Stimulated activated naive B cell treated with anti-CD40 and anti-IgM and Interleukin-4, amounts not matched to agents 10 μg/mL and 1 μg/mL and 100 μg/mL, for 72 hours (primary cell): Measurements from ENCODE around the gene SNX9.

ENCODE experiments used
- ATAC-seq, 2 donors: fragments of 150-1000 bp; cut with Tn5 transposase; replicated peaks; 2 replicates each; pipeline ENCODE4 v1.10.0; 2021; ENCODE audit warnings: moderate library complexity in 1 of 2
- DNase-seq: peaks from one replicate; pipeline ENCODE4 v3.0.0; 2021
- H3K27ac Mint-ChIP-seq: one replicate; pipeline ENCODE4 v1.8.0; 2022; ENCODE audit warnings: mild to moderate bottlenecking, mixed read lengths
- H3K27me3 Mint-ChIP-seq, 2 donors: one replicate each; pipeline ENCODE4 v1.8.0; 2022; ENCODE audit warnings: mixed read lengths in 2 of 2
- H3K36me3 Mint-ChIP-seq, 2 donors: one replicate each; pipeline ENCODE4 v1.8.0; 2022; ENCODE audit warnings: mixed read lengths in 2 of 2, mild to moderate bottlenecking in 1 of 2
- H3K4me1 Mint-ChIP-seq, 2 donors: one replicate each; pipeline ENCODE4 v1.8.0; 2022; ENCODE audit warnings: mixed read lengths in 2 of 2, mild to moderate bottlenecking in 1 of 2
- H3K4me3 Mint-ChIP-seq, 2 donors: one replicate each; pipeline ENCODE4 v1.8.0; 2022; ENCODE audit warnings: mild to moderate bottlenecking in 2 of 2, mixed read lengths in 2 of 2, moderate library complexity in 1 of 2
- H3K9me3 Mint-ChIP-seq, 2 donors: one replicate each; pipeline ENCODE4 v1.8.0; 2022; ENCODE audit warnings: mixed read lengths in 2 of 2, mild to moderate bottlenecking in 1 of 2

SNX9 gene

DNA sequence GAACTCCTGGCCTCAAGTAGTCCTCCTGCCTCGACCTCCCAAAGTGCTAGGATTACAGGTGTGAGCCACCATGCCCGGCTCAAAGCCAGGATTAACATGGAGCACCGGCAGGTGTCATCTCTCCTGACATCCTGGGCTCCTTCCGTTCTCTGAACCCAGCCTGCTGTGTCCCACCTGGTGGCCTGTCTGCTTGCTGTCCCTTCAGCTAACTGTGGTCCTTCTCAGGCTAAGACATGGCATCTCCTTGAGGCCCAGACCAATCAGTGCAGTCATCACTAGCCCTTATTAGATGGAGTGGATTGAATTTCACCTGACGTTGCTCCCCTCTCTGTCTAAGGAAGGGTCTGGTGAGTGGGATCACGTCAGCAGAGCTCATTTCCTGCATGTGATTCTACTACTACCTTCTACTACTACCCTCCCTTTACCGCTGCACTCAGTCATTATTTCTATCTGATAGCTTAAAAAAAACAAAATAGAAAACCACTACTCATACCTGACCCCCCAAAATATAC is 130.6 kb downstream of the SNX9 start:
- Mint-ChIP-seq H3K4me1 (peaks cover 0 to 7% of the 10 kb centered on the region in 2 donors), H3K4me3 (no peak overlapping the region), H3K9me3 (peaks cover 13 to 15% of the 10 kb centered on the region in 2 donors), H3K27ac (no peak overlapping the region), H3K36me3 (peaks cover 11 to 14% of the 10 kb centered on the region in 2 donors), H3K27me3 (no peaks in the 10 kb centered on the region)
- ATAC-seq (peak; percentile 38 to 48), DNase-seq (no peak)

DNA sequence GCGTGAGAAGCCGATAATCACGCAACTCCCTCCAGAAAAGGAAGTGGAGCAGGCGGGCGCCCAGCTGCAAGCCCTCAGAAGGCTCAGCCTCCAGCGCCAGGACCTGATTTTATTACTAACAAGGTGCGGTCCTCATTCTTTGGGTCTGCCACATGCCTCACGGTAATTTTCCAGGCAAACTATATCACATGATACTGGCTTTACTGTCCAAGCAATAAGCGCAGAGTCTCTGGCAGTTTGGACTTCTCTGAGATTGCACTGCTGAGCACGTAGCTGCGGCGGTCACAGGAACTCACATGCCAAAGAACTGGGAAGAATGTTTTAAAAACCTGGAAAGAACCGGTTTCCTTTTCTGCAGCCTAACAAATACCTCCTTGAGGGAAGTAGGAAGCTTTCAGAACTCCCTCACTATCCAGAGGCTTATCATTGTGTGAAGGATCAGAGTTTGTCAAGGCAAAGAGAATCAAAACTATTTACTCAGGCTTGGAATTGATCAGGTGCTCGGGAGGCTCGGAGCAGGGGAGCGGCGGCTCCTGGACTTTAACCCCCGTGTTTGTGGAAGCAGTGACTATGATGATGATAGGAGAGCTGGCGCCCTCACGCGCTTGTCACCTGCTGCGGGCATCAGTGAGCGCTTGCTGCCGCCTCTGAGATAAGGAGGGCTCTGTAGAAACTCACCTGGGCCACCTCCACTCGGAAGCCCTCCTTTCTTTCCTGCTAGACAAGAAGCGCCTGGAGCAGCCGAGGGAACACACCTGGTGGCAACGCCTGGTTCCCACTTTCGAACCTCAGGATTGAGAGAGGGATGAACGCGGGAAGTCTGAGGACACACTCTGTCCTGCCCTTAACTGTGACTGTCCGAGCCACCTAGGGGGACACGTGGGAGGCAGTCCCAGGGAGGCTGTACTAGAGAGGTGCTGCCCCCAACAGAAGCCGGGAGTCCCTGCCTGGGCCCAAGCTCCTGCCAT is 131.4 kb downstream of the SNX9 start:
- ATAC-seq, result peak; percentile 12 to 33
- Mint-ChIP-seq H3K4me3 (no peak overlapping the region), H3K27ac (no peak overlapping the region), H3K27me3 (no peaks in the 10 kb centered on the region), H3K36me3 (peaks cover 11 to 17% of the 10 kb centered on the region in 2 donors), H3K9me3 (peaks cover 15 to 19% of the 10 kb centered on the region in 2 donors), H3K4me1 (peaks cover 0 to 7% of the 10 kb centered on the region in 2 donors)
- DNase-seq, result no peak

DNA sequence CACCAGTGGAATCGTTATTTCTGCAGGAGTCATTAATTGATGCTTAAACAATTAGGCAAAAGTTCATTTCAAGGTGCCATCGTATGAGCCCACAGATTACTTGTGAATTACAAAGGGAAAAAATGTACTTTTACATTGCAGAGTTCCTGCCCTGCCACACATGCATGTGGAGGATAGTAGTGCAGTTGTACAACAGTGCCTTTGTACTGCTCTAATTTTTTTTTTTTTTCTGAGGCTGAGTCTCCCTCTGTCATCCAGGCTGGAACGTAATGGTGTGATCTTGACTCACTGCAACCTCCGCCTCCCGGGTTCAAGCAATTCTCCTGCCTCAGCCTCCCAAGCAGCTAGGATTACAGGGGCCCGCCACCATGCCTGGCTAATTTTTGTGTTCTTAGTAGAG is 132.6 kb downstream of the SNX9 start:
- ATAC-seq (no peak), DNase-seq (no peak)
- Mint-ChIP-seq H3K4me3 (no peak overlapping the region), H3K27me3 (no peaks in the 10 kb centered on the region), H3K4me1 (peaks cover 0 to 7% of the 10 kb centered on the region in 2 donors), H3K36me3 (peaks cover 14 to 23% of the 10 kb centered on the region in 2 donors), H3K27ac (no peak overlapping the region), H3K9me3 (peaks cover 14 to 27% of the 10 kb centered on the region in 2 donors)

DNA sequence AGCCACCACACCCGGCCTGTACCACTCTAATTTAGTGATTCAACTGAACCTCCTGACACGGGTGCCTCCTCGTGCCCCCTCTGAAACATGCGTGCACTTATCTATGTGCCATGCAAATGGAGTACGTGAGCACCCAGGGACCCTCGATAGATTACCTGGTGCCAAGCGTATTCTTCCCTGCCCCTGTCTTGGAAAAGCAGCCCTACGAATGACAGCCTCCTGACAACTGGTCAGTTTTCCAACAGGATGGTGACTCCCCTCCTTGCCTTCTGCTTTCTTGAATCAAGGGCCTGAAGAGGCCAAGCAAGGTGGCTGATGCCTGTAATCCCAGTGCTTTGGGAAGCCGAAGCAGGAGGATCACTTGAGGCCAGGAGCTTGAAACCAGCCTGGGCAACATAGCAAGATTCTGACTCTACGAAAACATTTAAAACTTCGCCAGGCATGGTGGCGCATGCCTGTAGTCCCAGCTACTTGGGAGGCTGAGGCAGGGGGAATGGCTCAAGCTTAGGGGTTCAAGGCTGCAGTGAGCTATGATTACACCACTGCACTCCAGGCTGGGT is 133.2 kb downstream of the SNX9 start:
- no peak for DNase-seq
- peaks cover 0 to 7% of the 10 kb centered on the region in 2 donors for H3K4me1 Mint-ChIP-seq

DNA sequence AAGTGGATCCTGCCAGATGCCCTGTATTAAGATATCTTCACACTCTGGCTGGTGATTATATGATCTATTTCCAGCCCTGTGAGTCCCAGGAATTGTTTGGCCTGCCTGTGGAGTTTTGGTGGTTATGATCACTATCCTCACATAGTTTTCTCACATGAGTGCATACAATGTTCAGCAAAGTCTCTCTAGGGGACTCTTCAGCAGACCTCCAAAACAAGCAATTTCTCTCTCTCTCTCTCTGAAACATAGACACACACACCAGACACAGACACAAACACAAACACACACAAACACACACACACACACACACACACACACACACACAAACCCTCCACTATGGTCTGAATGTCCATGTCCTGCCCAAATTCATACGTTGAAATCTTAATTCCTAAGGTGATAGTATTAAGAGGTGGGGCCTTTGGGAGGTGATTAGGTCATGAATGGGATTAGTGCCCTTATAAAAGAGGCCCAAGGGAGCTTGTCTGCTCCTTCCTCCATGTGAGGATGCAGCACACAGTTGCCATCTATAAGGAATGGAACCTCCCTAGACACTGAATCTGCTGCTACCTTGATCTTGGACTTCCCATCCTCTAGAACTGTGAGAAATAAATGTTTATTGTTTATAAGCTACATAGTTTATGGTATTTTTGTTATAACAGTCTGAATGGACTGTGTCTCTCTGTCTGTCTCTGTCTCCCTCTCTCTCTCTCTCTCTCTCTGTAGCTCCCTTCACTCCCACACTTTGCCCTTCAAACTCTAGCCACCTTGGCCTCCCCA is 136.6 kb downstream of the SNX9 start:
- H3K9me3 Mint-ChIP-seq, result peaks cover 14 to 22% of the 10 kb centered on the region in 2 donors

More for the DNA sequence above, 133.2 kb downstream of the SNX9 start:
- Mint-ChIP-seq H3K36me3 (peaks cover 14 to 26% of the 10 kb centered on the region in 2 donors), H3K27ac (no peak overlapping the region), H3K4me3 (no peak overlapping the region), H3K9me3 (peaks cover 14 to 22% of the 10 kb centered on the region in 2 donors), H3K27me3 (peaks cover 0 to 3% of the 10 kb centered on the region in 2 donors)
- ATAC-seq, result no peak

DNA sequence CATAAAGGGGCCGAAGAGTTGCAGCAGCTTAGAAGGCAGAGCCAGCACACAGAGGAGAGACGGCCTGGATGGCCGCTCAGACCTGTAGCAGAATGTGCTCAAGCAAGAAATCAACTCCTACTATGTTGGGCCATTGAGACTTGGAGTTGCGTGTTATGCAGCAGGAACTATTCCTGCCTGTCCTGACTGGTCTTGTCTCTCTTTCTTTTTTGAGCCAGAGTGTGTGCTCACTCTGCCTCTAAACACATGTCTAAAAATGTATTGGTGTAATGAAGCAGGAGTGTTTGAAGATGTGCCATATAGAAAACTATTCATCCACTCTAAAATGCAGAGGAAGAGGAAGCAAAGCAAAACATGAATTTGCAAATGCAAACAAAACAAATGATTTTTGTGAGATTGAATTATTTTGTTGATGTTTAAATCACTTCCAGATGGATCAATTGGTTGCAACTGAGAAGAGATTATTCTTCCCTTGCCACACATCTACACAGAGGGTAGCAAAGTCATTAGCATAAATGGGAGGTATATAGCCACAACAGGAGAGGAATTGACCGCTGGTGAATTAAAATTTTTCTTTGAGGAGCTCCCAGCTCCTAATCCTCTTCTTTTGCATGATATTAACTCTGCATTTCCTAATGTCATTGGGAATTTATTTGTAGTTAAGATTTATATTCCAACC is 138.2 kb downstream of the SNX9 start:
- ATAC-seq, result no peak
- H3K4me3 Mint-ChIP-seq, result no peak overlapping the region
- DNase-seq, result no peak
- peaks cover 7 to 9% of the 10 kb centered on the region in 2 donors for H3K4me1 Mint-ChIP-seq
- H3K36me3 Mint-ChIP-seq, result peaks cover 16 to 29% of the 10 kb centered on the region in 2 donors
- H3K27ac Mint-ChIP-seq, result no peak overlapping the region
- H3K9me3 Mint-ChIP-seq, result peaks cover 17 to 26% of the 10 kb centered on the region in 2 donors
- peaks cover 0 to 19% of the 10 kb centered on the region in 2 donors for H3K27me3 Mint-ChIP-seq

More for the DNA sequence above, 136.6 kb downstream of the SNX9 start:
- H3K27me3 Mint-ChIP-seq, result peaks cover 0 to 19% of the 10 kb centered on the region in 2 donors
- H3K36me3 Mint-ChIP-seq, result peaks cover 16 to 29% of the 10 kb centered on the region in 2 donors
- peaks cover 7 to 9% of the 10 kb centered on the region in 2 donors for H3K4me1 Mint-ChIP-seq
- no peak overlapping the region for H3K27ac Mint-ChIP-seq
- no peak overlapping the region for H3K4me3 Mint-ChIP-seq
- DNase-seq (no peak), ATAC-seq (no peak)

DNA sequence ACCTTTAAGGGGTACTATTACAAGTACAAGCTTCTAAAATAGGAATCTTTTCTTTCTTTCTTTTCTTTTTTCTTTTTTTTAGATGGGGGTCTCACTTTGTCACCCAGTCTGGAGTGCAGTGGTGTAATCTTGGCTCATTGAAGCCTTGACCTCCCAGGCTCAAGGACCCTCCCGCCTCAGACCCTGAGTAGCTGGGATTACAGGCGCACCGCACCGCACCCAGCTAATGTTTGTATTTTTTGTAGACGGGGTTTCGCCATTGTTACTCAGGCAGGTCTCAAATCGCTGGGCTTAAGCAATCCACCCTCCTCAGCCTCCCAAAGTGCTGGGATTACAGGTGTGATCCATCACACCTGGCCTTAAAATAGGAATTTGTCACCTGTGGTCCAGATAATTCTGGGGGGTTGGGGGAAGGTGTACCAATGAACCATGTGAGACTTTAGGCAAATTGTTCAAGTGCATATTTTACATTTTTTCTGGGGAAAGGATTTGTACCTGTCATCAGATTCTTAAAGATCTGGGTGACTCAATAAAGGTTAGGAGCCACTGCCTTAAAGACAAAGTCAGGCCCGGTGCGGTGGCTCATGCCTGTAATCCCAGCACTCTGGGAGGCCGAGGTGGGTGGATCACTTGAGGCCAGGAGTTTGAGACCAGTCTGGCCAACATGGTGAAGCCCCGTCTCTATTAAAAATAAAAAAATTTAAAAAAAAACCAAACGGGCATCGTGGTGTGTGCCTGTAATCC is 139.0 kb downstream of the SNX9 start:
- Mint-ChIP-seq H3K27me3 (peaks cover 0 to 19% of the 10 kb centered on the region in 2 donors), H3K36me3 (peaks cover 16 to 29% of the 10 kb centered on the region in 2 donors), H3K4me1 (peaks cover 7 to 9% of the 10 kb centered on the region in 2 donors), H3K4me3 (no peak overlapping the region), H3K9me3 (peaks cover 17 to 26% of the 10 kb centered on the region in 2 donors), H3K27ac (no peak overlapping the region)
- ATAC-seq (no peak), DNase-seq (no peak)

DNA sequence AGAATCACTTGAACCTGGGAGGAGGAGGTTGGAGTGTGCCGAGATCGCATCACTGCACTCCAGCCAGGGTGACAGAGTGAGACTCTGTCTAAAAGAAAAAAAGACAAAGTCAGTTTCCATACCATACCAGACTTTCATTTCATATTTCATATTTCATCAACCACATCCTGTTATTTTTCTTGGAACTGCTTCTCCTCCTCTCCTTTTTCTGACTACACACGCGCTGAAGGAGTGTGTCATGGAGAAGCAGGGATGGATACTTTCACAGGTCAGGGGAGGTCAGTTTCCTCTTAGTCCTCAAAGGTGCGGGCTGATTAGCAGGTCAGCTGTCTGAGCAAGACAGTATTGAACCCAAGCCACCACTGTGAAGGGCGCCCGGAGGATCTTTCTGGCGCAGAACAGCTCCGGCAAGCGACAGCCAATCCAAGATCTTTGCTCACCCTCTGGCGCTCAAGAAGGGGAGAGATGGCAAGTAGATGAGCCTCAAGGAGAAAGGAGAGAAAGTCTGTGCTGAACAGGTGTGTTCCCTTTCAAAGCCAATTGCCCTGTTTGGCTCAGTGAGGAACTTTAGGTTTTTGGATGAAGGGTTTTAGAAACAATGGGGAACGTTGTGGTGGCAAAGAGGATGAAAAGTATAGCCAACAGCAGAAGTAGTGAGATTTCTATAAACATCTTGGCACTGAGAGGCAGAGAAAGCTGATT is 139.7 kb downstream of the SNX9 start:
- ATAC-seq (peak; percentile 64 to 66), DNase-seq (no peak)

DNA sequence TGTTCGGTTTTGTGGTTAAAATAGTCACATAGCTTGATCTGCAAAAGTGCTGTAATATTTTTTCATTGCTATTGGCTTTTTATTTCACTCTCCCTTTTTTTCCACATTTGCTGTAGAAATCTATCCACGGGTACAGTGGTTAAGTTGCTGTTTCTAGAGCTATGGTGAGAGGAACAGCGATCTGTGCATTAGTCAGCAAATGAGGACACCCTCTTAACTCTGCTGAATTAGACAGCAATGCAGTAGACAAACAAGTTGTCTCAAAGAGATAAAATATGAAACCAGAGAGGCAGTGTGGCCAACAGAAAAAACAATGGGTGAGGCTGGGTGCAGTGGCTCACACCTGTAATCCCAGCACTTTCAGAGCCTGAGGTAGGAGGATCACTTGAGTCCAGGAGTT is 141.1 kb downstream of the SNX9 start:
- DNase-seq, result no peak
- Mint-ChIP-seq H3K27ac (no peak overlapping the region), H3K4me3 (no peak overlapping the region)

More for the DNA sequence above, 139.7 kb downstream of the SNX9 start:
- Mint-ChIP-seq H3K4me1 (peaks cover 7 to 9% of the 10 kb centered on the region in 2 donors), H3K36me3 (peaks cover 16 to 29% of the 10 kb centered on the region in 2 donors), H3K9me3 (peaks cover 17 to 26% of the 10 kb centered on the region in 2 donors), H3K4me3 (peak overlapping the region; percentile 35 to 40), H3K27ac (peak overlapping the region; percentile 38), H3K27me3 (peaks cover 0 to 19% of the 10 kb centered on the region in 2 donors)

DNA sequence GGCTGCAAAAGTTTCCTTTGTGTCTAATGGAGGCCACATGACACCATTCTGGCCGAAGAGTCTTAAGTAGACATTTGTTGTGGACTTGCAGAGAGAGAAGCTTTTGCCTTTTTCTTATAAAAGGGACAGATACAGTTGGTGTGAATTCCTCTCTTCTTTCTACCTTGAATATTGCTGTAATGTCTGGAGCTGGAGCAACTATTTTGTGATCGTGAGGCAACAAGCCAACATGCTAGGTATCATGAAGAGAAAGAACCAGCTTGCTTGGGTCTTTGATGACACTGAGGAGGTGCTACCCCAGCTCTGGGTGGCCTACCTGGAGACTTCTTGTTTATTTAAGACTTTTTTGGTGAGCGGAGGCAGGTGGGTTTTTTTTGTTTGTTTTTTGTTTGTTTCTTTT is 142.3 kb downstream of the SNX9 start:
- H3K36me3 Mint-ChIP-seq, result peaks cover 3 to 7% of the 10 kb centered on the region in 2 donors
- ATAC-seq (no peak), DNase-seq (no peak)
- H3K27ac Mint-ChIP-seq, result no peak overlapping the region
- H3K27me3 Mint-ChIP-seq, result peaks cover under 1 to 19% of the 10 kb centered on the region in 2 donors
- H3K9me3 Mint-ChIP-seq, result peaks cover 3% of the 10 kb centered on the region in 2 donors
- peaks cover 7 to 9% of the 10 kb centered on the region in 2 donors for H3K4me1 Mint-ChIP-seq
- H3K4me3 Mint-ChIP-seq, result no peak overlapping the region

More for the DNA sequence above, 141.1 kb downstream of the SNX9 start:
- Mint-ChIP-seq H3K36me3 (peaks cover 7 to 18% of the 10 kb centered on the region in 2 donors), H3K9me3 (peaks cover 10 to 15% of the 10 kb centered on the region in 2 donors), H3K4me1 (peaks cover 7 to 9% of the 10 kb centered on the region in 2 donors), H3K27me3 (peaks cover 0 to 19% of the 10 kb centered on the region in 2 donors)
- no peak for ATAC-seq

DNA sequence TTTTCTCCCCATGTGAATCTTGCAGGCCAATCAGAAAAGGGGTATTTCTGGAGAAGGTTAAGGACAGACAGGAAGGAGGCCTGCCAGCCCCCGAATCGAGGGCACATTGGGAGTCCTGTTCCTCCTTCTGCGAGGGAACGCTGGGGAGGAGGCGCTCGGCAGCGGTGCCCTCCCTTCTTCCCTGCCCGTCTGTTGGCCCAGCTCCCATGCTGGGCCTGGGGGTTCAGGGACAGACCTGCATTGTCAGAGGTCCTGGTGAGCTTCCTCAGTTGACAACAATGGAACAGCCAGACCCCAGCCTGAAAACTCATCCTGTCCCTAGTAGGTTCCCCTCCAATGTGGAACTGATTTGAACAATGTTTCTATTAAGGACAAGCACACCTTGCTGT is 143.5 kb downstream of the SNX9 start:
- Mint-ChIP-seq H3K9me3 (peaks cover 3% of the 10 kb centered on the region in 2 donors), H3K4me3 (no peak overlapping the region), H3K36me3 (peaks cover 3% of the 10 kb centered on the region in 2 donors), H3K27me3 (peaks cover 13 to 26% of the 10 kb centered on the region in 2 donors), H3K27ac (no peak overlapping the region), H3K4me1 (peaks cover 7 to 9% of the 10 kb centered on the region in 2 donors)
- ATAC-seq, result no peak
- no peak for DNase-seq

DNA sequence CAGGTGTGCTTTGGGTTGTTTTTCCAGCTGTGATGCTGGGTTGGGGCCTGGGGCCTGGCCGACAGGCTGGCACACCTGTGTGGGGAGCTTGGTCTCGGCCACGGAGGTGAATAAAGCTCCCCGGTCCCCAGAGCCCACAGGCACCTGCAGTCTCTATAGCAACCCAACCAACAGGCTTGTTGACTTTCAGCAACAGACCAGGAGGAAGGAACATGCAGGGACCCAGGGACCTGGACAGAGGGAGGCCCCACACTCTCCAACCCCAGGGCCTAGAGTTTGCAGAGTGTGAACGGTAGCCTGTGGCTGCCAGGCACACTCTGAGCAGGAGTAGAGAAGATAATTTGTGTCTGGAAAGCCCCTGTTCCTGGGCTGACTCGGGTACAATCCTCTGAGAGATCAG is 144.0 kb downstream of the SNX9 start:
- Mint-ChIP-seq H3K36me3 (peaks cover 3% of the 10 kb centered on the region in 2 donors), H3K27me3 (peaks cover 15 to 28% of the 10 kb centered on the region in 2 donors), H3K27ac (no peak overlapping the region)

More for the DNA sequence above, 144.0 kb downstream of the SNX9 start:
- ATAC-seq, result peak in 1 of 2 donors; percentile 35
- Mint-ChIP-seq H3K9me3 (peaks cover 3% of the 10 kb centered on the region in 2 donors), H3K4me1 (peaks cover 7 to 9% of the 10 kb centered on the region in 2 donors), H3K4me3 (no peak overlapping the region)
- no peak for DNase-seq
